NCI-H128 (cell line): ENCODE data around the gene MBL2.

Experiments used
- DNase-seq: peaks from one replicate; lab custom pipeline; 2025; ENCODE audit not compliant: unreplicated experiment; lab: John Stamatoyannopoulos, UW

Gene MBL2

GRCh38 chr10:52772623-52773022, at the start of gene MBL2:
TSS of gene MBL2 (minus strand) at chr10:52772784. CDS start at chr10:52771635, 1,149 bp downstream.
- no peak for DNase-seq

- DNase-seq: no peak
Observed at GRCh38 chr10:52820309-52820708, 47.7 kb upstream of the MBL2 start.

GRCh38 chr10:52818019-52818418, 45.4 kb upstream of the MBL2 start:
- DNase-seq: no peak

- DNase-seq: no peak
Observed at GRCh38 chr10:52814506-52814905, 41.9 kb upstream of the MBL2 start.

GRCh38 chr10:52811776-52812175, 39.2 kb upstream of the MBL2 start:
- no peak for DNase-seq

GRCh38 chr10:52810761-52811160, 38.2 kb upstream of the MBL2 start:
- no peak for DNase-seq

GRCh38 chr10:52807803-52808202, 35.2 kb upstream of the MBL2 start:
- no peak for DNase-seq

- no peak for DNase-seq
Observed at GRCh38 chr10:52805414-52806285, 33.1 kb upstream of the MBL2 start.

GRCh38 chr10:52801947-52802346, 29.4 kb upstream of the MBL2 start:
- DNase-seq: no peak

- no peak for DNase-seq
Observed at GRCh38 chr10:52786098-52786497, 13.5 kb upstream of the MBL2 start.

GRCh38 chr10:52785418-52785817, 12.8 kb upstream of the MBL2 start:
- DNase-seq: no peak

GRCh38 chr10:52783726-52784125, 11.1 kb upstream of the MBL2 start:
- DNase-seq: no peak

GRCh38 chr10:52782554-52782953, 10.0 kb upstream of the MBL2 start:
- no peak for DNase-seq

- no peak for DNase-seq
Observed at GRCh38 chr10:52780391-52781155, 8.0 kb upstream of the MBL2 start.

- no peak for DNase-seq
Observed at GRCh38 chr10:52779541-52780390, 7.2 kb upstream of the MBL2 start.

- no peak for DNase-seq
Observed at GRCh38 chr10:52778511-52779392, 6.2 kb upstream of the MBL2 start.

GRCh38 chr10:52777414-52777813, 4.8 kb upstream of the MBL2 start:
- no peak for DNase-seq

GRCh38 chr10:52776471-52776903, 3.9 kb upstream of the MBL2 start:
- no peak for DNase-seq

- no peak for DNase-seq
Observed at GRCh38 chr10:52775132-52775647, 2.6 kb upstream of the MBL2 start.

- DNase-seq: no peak
Observed at GRCh38 chr10:52774600-52775106, 2.1 kb upstream of the MBL2 start.
